ENCODE results near the gene ASIC1. TPM values are rescaled to one million over a fixed set of nuclear protein-coding genes. Genes with fewer than 3 reads are reported as not detected.
A peak's percentile ranks its signal among the peaks of the same experiment; 100 is the strongest.

Gene ASIC1
- total and polyA plus RNA-seq, 2 of the 13 experiments (the other 11 are each of a cell fraction or from before 2014, with no cell fraction given), result 0.44 to 1.5 TPM

DNA sequence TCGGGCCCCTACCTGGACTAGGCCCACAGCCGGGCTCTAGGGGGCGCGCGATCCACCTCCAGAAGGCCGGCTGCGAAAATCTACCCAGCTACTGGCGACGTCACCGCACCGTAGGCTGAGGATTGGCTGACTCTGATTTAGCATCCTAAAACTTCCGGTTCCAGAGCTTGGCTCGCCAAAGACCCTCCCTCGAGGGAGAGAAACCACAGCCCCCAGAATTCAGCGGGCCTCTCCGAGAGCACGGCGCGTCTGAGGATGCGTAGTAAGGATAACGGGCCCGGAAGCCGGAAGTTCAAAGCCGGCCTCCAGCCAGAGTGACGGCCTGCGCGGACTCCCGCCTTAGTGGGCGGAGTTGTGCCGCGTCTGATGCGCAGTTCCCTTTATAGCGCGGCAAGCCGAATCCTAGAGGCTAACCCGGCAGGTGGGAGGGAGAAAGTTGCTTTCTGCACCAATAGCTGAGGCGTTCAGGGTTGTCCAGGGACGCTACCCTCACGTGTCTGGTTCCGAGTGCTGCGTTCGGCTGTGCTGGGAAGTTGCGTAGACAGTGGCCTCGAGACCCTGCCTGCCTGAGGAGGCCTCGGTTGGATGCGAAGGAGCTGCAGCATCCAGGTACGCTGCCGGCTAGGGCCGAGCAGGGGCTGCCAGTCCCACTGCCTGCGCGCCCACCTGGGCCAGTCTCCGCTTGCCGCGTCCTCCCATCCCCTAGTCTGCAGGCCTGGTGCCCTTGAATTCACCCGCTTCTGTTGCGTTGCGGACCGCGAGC lies 54.5 kb downstream of the ASIC1 start, which contains the start of gene COX14 (continued):
- TF ChIP-seq, protein P1, sequence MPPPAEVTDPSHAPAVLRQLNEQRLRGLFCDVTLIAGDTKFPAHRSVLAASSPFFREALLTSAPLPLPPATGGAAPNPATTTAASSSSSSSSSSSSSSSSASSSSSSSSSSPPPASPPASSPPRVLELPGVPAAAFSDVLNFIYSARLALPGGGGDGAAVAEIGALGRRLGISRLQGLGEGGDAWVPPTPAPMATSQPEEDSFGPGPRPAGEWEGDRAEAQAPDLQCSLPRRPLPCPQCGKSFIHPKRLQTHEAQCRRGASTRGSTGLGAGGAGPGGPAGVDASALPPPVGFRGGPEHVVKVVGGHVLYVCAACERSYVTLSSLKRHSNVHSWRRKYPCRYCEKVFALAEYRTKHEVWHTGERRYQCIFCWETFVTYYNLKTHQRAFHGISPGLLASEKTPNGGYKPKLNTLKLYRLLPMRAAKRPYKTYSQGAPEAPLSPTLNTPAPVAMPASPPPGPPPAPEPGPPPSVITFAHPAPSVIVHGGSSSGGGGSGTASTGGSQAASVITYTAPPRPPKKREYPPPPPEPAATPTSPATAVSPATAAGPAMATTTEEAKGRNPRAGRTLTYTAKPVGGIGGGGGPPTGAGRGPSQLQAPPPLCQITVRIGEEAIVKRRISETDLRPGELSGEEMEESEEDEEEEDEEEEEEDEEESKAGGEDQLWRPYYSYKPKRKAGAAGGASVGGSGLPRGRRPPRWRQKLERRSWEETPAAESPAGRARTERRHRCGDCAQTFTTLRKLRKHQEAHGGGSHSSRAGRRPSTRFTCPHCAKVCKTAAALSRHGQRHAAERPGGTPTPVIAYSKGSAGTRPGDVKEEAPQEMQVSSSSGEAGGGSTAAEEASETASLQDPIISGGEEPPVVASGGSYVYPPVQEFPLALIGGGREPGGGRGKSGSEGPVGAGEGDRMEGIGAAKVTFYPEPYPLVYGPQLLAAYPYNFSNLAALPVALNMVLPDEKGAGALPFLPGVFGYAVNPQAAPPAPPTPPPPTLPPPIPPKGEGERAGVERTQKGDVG (CRISPR knock-in tag; IDR thresholded peaks at IDR 0.05; ENCODE audit: borderline replicate concordance), result peak; percentile 80; the same call in 1 of the 2 replicates
- TF ChIP-seq ZNF546 (CRISPR knock-in tag; conservative IDR thresholded peaks at IDR 0.05) (no peak), SALL1 (CRISPR knock-in tag; IDR thresholded peaks at IDR 0.05) (peak; percentile 61), NONO (IDR thresholded peaks at IDR 0.05) (no peak), NONO (CRISPR knock-in tag; conservative IDR thresholded peaks at IDR 0.05) (no peak; the same call in 1 of the 2 replicates), KDM4B (CRISPR knock-in tag; IDR thresholded peaks at IDR 0.05) (no peak), ZZZ3 (CRISPR knock-in tag; IDR thresholded peaks at IDR 0.05; ENCODE audit: borderline replicate concordance) (peak; percentile 54), ZNF251 (CRISPR knock-in tag; IDR thresholded peaks at IDR 0.05) (no peak), NR2F6 (IDR thresholded peaks at IDR 0.05) (no peak), NR2F6 (CRISPR knock-in tag; IDR thresholded peaks at IDR 0.05) (no peak), ZFP82 (CRISPR knock-in tag; IDR thresholded peaks at IDR 0.05; ENCODE audit: borderline replicate concordance) (no peak; the same call in 1 of the 2 replicates), SIX1 (CRISPR knock-in tag; IDR thresholded peaks at IDR 0.05; ENCODE audit: borderline replicate concordance) (no peak), MIER2 (CRISPR knock-in tag; IDR thresholded peaks at IDR 0.05) (no peak), ZNF572 (CRISPR knock-in tag; IDR thresholded peaks at IDR 0.05) (no peak), RFXAP (CRISPR knock-in tag; IDR thresholded peaks at IDR 0.05; ENCODE audit: borderline replicate concordance) (peak; percentile 100), ELF3 (CRISPR knock-in tag; IDR thresholded peaks at IDR 0.05) (0 out of 2 replicates have a peak, but pooled peaks have one; percentile 49), XBP1 (CRISPR knock-in tag; IDR thresholded peaks at IDR 0.05) (no peak; the same call in 1 of the 2 replicates), MIXL1 (CRISPR knock-in tag; IDR thresholded peaks at IDR 0.05) (no peak), NFE2L2 (IDR thresholded peaks at IDR 0.05; ENCODE audit: low read length) (no peak), SKI (IDR thresholded peaks at IDR 0.05; ENCODE audit: partially characterized antibody) (peak; percentile 13)
- TF ChIP-seq, protein P2, sequence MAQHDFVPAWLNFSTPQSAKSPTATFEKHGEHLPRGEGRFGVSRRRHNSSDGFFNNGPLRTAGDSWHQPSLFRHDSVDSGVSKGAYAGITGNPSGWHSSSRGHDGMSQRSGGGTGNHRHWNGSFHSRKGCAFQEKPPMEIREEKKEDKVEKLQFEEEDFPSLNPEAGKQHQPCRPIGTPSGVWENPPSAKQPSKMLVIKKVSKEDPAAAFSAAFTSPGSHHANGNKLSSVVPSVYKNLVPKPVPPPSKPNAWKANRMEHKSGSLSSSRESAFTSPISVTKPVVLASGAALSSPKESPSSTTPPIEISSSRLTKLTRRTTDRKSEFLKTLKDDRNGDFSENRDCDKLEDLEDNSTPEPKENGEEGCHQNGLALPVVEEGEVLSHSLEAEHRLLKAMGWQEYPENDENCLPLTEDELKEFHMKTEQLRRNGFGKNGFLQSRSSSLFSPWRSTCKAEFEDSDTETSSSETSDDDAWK (CRISPR knock-in tag; IDR thresholded peaks at IDR 0.05), result no peak
- TF ChIP-seq, protein P3, sequence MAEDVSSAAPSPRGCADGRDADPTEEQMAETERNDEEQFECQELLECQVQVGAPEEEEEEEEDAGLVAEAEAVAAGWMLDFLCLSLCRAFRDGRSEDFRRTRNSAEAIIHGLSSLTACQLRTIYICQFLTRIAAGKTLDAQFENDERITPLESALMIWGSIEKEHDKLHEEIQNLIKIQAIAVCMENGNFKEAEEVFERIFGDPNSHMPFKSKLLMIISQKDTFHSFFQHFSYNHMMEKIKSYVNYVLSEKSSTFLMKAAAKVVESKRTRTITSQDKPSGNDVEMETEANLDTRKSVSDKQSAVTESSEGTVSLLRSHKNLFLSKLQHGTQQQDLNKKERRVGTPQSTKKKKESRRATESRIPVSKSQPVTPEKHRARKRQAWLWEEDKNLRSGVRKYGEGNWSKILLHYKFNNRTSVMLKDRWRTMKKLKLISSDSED (CRISPR knock-in tag; IDR thresholded peaks at IDR 0.05), result no peak
- TF ChIP-seq, protein P4, sequence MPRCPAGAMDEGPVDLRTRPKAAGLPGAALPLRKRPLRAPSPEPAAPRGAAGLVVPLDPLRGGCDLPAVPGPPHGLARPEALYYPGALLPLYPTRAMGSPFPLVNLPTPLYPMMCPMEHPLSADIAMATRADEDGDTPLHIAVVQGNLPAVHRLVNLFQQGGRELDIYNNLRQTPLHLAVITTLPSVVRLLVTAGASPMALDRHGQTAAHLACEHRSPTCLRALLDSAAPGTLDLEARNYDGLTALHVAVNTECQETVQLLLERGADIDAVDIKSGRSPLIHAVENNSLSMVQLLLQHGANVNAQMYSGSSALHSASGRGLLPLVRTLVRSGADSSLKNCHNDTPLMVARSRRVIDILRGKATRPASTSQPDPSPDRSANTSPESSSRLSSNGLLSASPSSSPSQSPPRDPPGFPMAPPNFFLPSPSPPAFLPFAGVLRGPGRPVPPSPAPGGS (CRISPR knock-in tag; IDR thresholded peaks at IDR 0.05), result peak; percentile 82; the same call in 1 of the 2 replicates

All from HepG2 (cell line).